Gastrocnemius medialis (tissue), 4 donors: ENCODE results near the gene TMC3. TPM values are rescaled to one million over a fixed set of nuclear protein-coding genes. Genes with fewer than 3 reads are reported as not detected.

Experiments
- ATAC-seq, 2 donors: fragments of 150-250 bp; one replicate each; pipeline ENCODE4 v1.9.1; 2016
- DNase-seq, 2 donors: peaks; one replicate each; pipeline ENCODE4 v3.0.0-alpha.2; 2019
- H3K27ac ChIP-seq, 4 donors: fragments of 200-600 bp; sonication (generic); 1 replicate in 1 of 4; 2 replicates in 3 of 4; pipeline ENCODE4 v1.5.1; 2016 to 2018; ENCODE audit warnings: mild to moderate bottlenecking in 2 of 4, moderate library complexity in 1 of 4
- H3K27me3 ChIP-seq, 3 donors: fragments of 200-600 bp; sonication (generic) in 2 of 3; 1 replicate in 1 of 3; 2 replicates in 2 of 3; pipeline versions ENCODE4 v1.5.1 to v1.6.0; 2016 to 2019; ENCODE audit warnings: mild to moderate bottlenecking in 1 of 3, moderate library complexity in 1 of 3
- H3K36me3 ChIP-seq, 2 donors: fragments of 200-600 bp; sonication (generic) in 1 of 2; one replicate each; pipeline ENCODE4 v1.5.1; 2017 to 2018
- H3K4me1 ChIP-seq, 2 donors: fragments of 200-600 bp; sonication (generic) in 1 of 2; one replicate each; pipeline ENCODE4 v1.5.1; 2016 to 2017; ENCODE audit warnings: mild to moderate bottlenecking in 2 of 2
- H3K4me3 ChIP-seq, 4 donors: fragments of 200-600 bp; sonication (generic) in 3 of 4; 1 replicate in 1 of 4; 2 replicates in 3 of 4; pipeline ENCODE4 v1.5.1; 2016 to 2019; ENCODE audit warnings: mild to moderate bottlenecking in 2 of 4
- H3K9me3 ChIP-seq, 3 donors: fragments of 200-600 bp; sonication (generic) in 2 of 3; 1 replicate in 1 of 3; 2 replicates in 2 of 3; pipeline ENCODE4 v1.5.1; 2016 to 2019
- POLR2A ChIP-seq, 2 donors: fragments of 450-650 bp; IDR thresholded peaks; one replicate each; pipeline ENCODE4 v1.6.1; 2017; ENCODE audit warnings: antibody characterized with exemption in 2 of 2, mild to moderate bottlenecking in 2 of 2, moderate library complexity in 2 of 2
- in situ Hi-C, 4 donors: fragments of 200-750 bp; cut with MboI; loops; one replicate each; pipeline versions ENCODE4 v1.15.0 to v1.8.0; 2017; ENCODE audit warnings: low sequenced_read_pairs in 4 of 4
- intact Hi-C: fragments of 100-400 bp; cut with DNase I; formaldehyde crosslinking; loops from one replicate; pipeline ENCODE4 v1.15.1; 2023; ENCODE audit warnings: low total_unique reads
- total RNA-seq, 4 donors: library from RNA; depleted of rRNA; stranded (reverse); fragments of >200 nt; gene quantifications; one replicate each; pipeline versions ENCODE4 v1.1.0 to v1.2.3, GENCODE V29; 2016
- TF ChIP-seq, protein P1 (sequence below), 5 experiments: fragments of 450-650 bp in 3 of 5; fragments of 200-600 bp in 2 of 5; sonication (generic) in 2 of 5; IDR thresholded peaks in 4 of 5; conservative IDR thresholded peaks in 1 of 5; 1 replicate in 4 of 5; 2 replicates in 1 of 5; pipeline ENCODE4 v1.5.1; 2016 to 2019; ENCODE audit warnings: antibody characterized with exemption in 5 of 5, mild to moderate bottlenecking in 3 of 5, moderate library complexity in 3 of 5

TMC3 gene
- total RNA-seq, 4 donors from 2014 or later: not detected

DNA sequence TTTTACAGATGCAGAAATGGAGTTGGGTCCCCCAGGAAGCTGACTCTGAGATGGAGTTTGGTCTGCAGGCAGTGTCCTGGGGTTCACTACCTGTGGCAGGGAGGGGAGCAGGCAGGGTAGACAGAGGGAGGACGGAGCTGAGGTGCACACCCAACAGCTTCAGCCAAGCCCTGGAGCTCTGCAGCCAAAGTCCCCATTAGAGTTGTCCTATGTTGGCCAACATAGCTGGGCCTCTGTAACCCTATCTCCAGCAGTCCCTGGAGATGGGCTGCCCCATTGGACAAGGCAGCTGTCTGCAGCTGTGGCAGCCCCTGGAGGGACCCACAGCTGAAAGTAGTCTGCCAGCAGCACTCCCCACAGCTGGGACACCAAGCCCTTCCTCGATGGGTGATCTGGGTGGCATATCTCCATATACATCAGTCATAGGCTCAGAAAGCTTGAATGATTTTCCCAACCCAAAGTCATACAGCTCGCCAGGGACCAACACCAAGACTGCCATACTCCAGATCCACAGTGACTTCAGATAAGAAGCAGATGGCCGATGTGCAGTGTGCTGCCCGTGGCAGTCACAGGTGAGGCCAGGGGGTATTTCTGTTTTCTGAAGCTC is 82.0 kb downstream of the TMC3 start:
- no peaks in the 10 kb centered on the region for H3K27me3 ChIP-seq
- ATAC-seq (no peak), DNase-seq (no peak)
- TF ChIP-seq, protein P1, sequence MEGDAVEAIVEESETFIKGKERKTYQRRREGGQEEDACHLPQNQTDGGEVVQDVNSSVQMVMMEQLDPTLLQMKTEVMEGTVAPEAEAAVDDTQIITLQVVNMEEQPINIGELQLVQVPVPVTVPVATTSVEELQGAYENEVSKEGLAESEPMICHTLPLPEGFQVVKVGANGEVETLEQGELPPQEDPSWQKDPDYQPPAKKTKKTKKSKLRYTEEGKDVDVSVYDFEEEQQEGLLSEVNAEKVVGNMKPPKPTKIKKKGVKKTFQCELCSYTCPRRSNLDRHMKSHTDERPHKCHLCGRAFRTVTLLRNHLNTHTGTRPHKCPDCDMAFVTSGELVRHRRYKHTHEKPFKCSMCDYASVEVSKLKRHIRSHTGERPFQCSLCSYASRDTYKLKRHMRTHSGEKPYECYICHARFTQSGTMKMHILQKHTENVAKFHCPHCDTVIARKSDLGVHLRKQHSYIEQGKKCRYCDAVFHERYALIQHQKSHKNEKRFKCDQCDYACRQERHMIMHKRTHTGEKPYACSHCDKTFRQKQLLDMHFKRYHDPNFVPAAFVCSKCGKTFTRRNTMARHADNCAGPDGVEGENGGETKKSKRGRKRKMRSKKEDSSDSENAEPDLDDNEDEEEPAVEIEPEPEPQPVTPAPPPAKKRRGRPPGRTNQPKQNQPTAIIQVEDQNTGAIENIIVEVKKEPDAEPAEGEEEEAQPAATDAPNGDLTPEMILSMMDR (IDR thresholded peaks at IDR 0.05 in 4 of 5, conservative IDR thresholded peaks at IDR 0.05 in 1 of 5): no peak
- no peak for TF ChIP-seq POLR2A (IDR thresholded peaks at IDR 0.05)
- H3K4me1 ChIP-seq: peaks cover 4 to 19% of the 10 kb centered on the region in 2 donors
- intact Hi-C loops (no loop called here), in situ Hi-C loops (no loop called here)
- H3K9me3 ChIP-seq: no peaks in the 10 kb centered on the region
- H3K27ac ChIP-seq: no peak overlapping the region
- H3K36me3 ChIP-seq: no peaks in the 10 kb centered on the region
- no peak overlapping the region for H3K4me3 ChIP-seq

DNA sequence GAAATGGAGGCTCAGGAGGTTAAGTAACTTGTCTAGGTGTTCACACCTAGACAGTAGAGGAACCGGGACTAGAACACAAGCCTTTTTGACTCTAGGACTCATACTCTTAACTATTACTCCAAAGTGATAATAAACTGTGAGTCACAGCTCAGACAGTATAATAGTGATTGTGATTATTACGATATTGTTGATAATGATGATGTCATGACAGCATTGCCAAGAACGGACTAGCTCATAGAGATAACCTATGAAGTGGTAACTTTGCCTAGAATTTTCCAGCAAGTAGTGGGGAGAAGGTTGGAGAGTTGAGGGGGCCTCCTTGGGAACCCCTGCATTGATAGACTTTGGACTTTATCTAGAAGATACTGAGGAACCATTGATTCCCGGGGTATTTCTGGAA is 84.1 kb downstream of the TMC3 start:
- Histone ChIP-seq H3K9me3 (no peaks in the 10 kb centered on the region), H3K27me3 (no peaks in the 10 kb centered on the region), H3K27ac (no peak overlapping the region), H3K4me1 (peaks cover 4% of the 10 kb centered on the region in 2 donors), H3K4me3 (no peak overlapping the region), H3K36me3 (no peaks in the 10 kb centered on the region)
- intact Hi-C loops (no loop called here), in situ Hi-C loops (no loop called here)
- DNase-seq (no peak), ATAC-seq (no peak)
- no peak for TF ChIP-seq POLR2A (IDR thresholded peaks at IDR 0.05)
- TF ChIP-seq, protein P1 (IDR thresholded peaks at IDR 0.05 in 4 of 5, conservative IDR thresholded peaks at IDR 0.05 in 1 of 5): no peak

DNA sequence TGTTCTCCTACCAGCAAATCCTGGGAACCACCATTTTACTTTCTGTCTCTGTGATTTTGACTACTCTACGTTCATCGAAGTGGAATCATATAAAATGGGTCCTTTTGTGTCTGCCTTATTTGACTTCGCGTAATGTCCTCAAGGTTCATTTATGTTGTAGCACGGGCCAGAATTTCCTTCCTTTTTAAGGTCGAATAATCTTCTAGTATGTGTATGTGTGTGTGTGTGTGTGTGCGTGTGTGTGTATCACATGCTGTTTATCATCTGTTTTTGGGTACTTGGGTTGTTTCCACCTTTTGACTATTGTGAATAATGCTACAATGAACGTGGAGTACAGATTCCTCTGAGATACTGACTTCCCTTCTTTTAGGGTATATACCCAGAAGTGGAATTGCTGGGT is 85.4 kb downstream of the TMC3 start:
- DNase-seq (no peak), ATAC-seq (no peak)
- Histone ChIP-seq H3K9me3 (no peaks in the 10 kb centered on the region), H3K27me3 (no peaks in the 10 kb centered on the region), H3K4me1 (peaks cover 0 to 5% of the 10 kb centered on the region in 2 donors), H3K27ac (no peak overlapping the region), H3K36me3 (no peaks in the 10 kb centered on the region), H3K4me3 (no peak overlapping the region)
- in situ Hi-C loops: no loop called here
- no peak for TF ChIP-seq POLR2A (IDR thresholded peaks at IDR 0.05)
- TF ChIP-seq, protein P1 (IDR thresholded peaks at IDR 0.05 in 4 of 5, conservative IDR thresholded peaks at IDR 0.05 in 1 of 5): no peak
- intact Hi-C loops: no loop called here

DNA sequence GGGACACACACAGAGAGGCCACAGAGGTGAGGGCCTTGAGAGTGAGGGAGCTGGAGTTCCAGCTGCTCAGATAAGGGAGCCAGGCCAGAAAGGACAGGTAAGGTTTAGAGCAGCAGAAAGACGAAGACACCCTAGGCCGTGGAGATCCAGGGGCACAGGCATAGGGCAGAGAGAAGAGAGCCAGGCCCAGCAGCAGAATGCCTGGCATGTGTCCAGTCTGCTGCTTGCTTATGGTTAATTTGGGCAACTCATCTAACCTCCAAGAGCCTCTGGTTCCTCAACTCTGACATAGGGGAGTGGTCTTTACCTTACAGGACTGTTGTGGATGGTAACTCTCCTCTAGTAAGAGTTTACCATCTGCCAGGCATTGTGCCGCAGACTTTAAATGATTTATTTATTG is 86.0 kb downstream of the TMC3 start:
- no peak overlapping the region for H3K27ac ChIP-seq
- ATAC-seq: no peak
- H3K9me3 ChIP-seq: no peaks in the 10 kb centered on the region
- H3K27me3 ChIP-seq: no peaks in the 10 kb centered on the region
- no peak for DNase-seq
- H3K4me1 ChIP-seq: peaks cover 0 to 5% of the 10 kb centered on the region in 2 donors
- TF ChIP-seq, protein P1 (IDR thresholded peaks at IDR 0.05 in 4 of 5, conservative IDR thresholded peaks at IDR 0.05 in 1 of 5): no peak
- no peak for TF ChIP-seq POLR2A (IDR thresholded peaks at IDR 0.05)
- intact Hi-C loops (no loop called here), in situ Hi-C loops (no loop called here)
- H3K4me3 ChIP-seq: no peak overlapping the region
- no peaks in the 10 kb centered on the region for H3K36me3 ChIP-seq

DNA sequence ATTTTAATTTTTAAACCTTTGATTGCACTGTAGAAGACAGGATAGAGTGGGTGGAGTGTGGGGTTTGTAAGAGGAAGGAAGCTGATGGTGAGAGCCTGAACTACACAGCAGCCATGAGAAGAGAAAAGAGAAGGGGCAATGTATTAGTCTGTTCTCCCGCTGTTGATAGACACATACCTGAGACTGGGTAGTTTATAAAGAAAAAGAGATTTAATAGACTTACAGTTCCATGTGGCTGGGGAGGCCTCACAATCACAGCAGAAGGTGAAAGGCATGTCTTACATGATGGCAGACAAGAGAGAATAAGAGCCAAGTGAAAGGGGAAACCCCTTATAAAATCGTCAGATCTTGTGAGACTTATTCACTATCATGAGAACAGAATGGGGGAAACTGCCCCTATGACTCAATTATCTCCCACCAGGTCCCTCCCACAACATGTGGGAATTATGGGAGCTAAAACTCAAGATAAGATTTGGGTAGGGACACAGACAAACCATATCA is 87.3 kb downstream of the TMC3 start:
- intact Hi-C loops: no loop called here
- TF ChIP-seq POLR2A (IDR thresholded peaks at IDR 0.05): no peak
- TF ChIP-seq, protein P1 (IDR thresholded peaks at IDR 0.05 in 4 of 5, conservative IDR thresholded peaks at IDR 0.05 in 1 of 5): no peak
- H3K9me3 ChIP-seq: no peaks in the 10 kb centered on the region
- H3K36me3 ChIP-seq: no peaks in the 10 kb centered on the region
- no peak overlapping the region for H3K4me3 ChIP-seq
- ATAC-seq (no peak), DNase-seq (no peak)
- H3K27ac ChIP-seq: no peak overlapping the region
- in situ Hi-C loops: no loop called here
- peaks cover 0 to 5% of the 10 kb centered on the region in 2 donors for H3K4me1 ChIP-seq
- H3K27me3 ChIP-seq: no peaks in the 10 kb centered on the region
